ENCODE measurements around the gene OR4F15.
"Not testable (repeated sequence)": the region's sequence is repeated elsewhere in the genome, so short reads cannot be mapped to it uniquely, and the experiment has no call there.

Gene OR4F15

GRCh38 chr15:101811902-101812301 lies at the start of gene OR4F15:
TSS of gene OR4F15 (plus strand) at chr15:101812202. CDS start at chr15:101818187, 5,985 bp downstream.
- no peak for DNase-seq

- DNase-seq, result not testable (repeated sequence)
These were observed 47.2 kb upstream of the OR4F15 start for GRCh38 chr15:101764669-101765339.

GRCh38 chr15:101765340-101765671 lies 46.7 kb upstream of the OR4F15 start:
- DNase-seq, result not testable (repeated sequence)

GRCh38 chr15:101765772-101766456 lies 46.1 kb upstream of the OR4F15 start:
- DNase-seq, result no peak

GRCh38 chr15:101767083-101767640 lies 44.8 kb upstream of the OR4F15 start:
- not testable (repeated sequence) for DNase-seq

- DNase-seq, result no peak
These were observed 39.1 kb upstream of the OR4F15 start for GRCh38 chr15:101772921-101773320.

- DNase-seq, result peak; percentile 3
These were observed 38.4 kb upstream of the OR4F15 start for GRCh38 chr15:101773496-101774100.

GRCh38 chr15:101775136-101775535 lies 36.9 kb upstream of the OR4F15 start:
- DNase-seq, result no peak

GRCh38 chr15:101778576-101778975 lies 33.4 kb upstream of the OR4F15 start:
- not testable (repeated sequence) for DNase-seq

GRCh38 chr15:101780225-101780624 lies 31.8 kb upstream of the OR4F15 start:
- not testable (repeated sequence) for DNase-seq

GRCh38 chr15:101781928-101782327 lies 30.1 kb upstream of the OR4F15 start:
- DNase-seq, result no peak

GRCh38 chr15:101784644-101785043 lies 27.4 kb upstream of the OR4F15 start:
- no peak for DNase-seq

- DNase-seq, result not testable (repeated sequence)
These were observed 25.6 kb upstream of the OR4F15 start for GRCh38 chr15:101786422-101786821.

GRCh38 chr15:101788001-101788400 lies 24.0 kb upstream of the OR4F15 start:
- DNase-seq, result not testable (repeated sequence)

- not testable (repeated sequence) for DNase-seq
These were observed 23.3 kb upstream of the OR4F15 start for GRCh38 chr15:101788503-101789269.

GRCh38 chr15:101790748-101791147 lies 21.3 kb upstream of the OR4F15 start:
- not testable (repeated sequence) for DNase-seq

GRCh38 chr15:101793981-101794380 lies 18.0 kb upstream of the OR4F15 start:
- not testable (repeated sequence) for DNase-seq

- no peak for DNase-seq
These were observed 16.5 kb upstream of the OR4F15 start for GRCh38 chr15:101795455-101795854.

GRCh38 chr15:101799665-101800064 lies 12.3 kb upstream of the OR4F15 start:
- DNase-seq, result no peak

- DNase-seq, result no peak
These were observed 11.0 kb upstream of the OR4F15 start for GRCh38 chr15:101801048-101801447.

GRCh38 chr15:101803209-101803608 lies 8.8 kb upstream of the OR4F15 start, which contains the start of gene OR4F6:
TSS of gene OR4F6 (plus strand) at chr15:101803509. CDS start at chr15:101805720, 2,211 bp downstream.
- DNase-seq, result no peak

- DNase-seq, result no peak
These were observed 8.3 kb upstream of the OR4F15 start for GRCh38 chr15:101803676-101804075.

GRCh38 chr15:101804375-101804774 lies 7.6 kb upstream of the OR4F15 start:
- DNase-seq, result no peak

Data from activated CD4-positive, alpha-beta T cell treated with anti-CD3 and anti-CD28 coated beads, Interleukin-2, amount 50 U/mL, for 1 hour (primary cell).